ENCODE data around the gene CDR2.
"Not testable (repeated sequence)": the region's sequence is repeated elsewhere in the genome, so short reads cannot be mapped to it uniquely, and the experiment has no call there.

Gene CDR2

DNA sequence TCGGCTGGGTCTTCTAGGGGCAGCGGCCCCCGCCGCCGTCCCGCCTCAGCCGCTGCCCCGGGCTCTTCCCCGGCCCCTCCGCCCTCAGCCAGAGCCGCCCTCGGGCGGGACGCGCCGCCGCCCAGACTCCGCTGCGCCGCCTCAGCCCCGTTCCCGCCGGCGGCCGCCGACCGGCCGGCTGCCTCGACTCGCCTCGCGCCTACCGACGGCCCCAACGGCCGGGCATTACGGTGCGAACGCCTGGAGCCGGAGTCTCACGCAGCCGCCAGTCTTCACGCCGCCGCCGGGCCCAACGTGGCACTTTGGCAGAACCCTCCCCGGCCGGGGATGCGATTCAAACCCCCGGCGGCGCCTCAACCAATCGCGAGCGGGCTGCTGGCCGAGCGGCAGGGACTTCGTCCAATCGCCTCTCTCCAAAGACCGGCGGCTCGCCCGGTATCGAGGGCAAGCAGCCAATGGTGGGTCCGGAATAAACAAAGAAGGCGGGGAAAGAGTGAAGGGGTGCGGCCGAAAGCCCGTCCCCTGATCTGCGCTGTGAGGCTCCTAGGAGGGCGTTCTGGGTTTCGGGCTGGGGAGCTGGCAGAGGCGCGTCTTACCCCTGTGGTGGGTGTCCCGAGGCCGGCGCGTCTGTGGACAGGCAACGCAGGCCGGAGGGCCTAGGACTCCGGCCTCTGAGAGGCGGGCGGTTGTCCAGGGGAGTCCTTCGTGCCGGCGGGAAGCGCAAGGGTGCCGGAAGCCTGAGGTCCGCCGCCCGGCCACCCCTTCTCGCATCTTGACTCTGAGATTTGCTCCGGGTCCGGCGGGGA lies at the start of gene CDR2:
Gene CDR2 (minus strand): TSS at position 309 of the 806 bp plus-strand sequence. CDS start 310 bp downstream, outside the sequence.
- TF ChIP-seq, protein P1, sequence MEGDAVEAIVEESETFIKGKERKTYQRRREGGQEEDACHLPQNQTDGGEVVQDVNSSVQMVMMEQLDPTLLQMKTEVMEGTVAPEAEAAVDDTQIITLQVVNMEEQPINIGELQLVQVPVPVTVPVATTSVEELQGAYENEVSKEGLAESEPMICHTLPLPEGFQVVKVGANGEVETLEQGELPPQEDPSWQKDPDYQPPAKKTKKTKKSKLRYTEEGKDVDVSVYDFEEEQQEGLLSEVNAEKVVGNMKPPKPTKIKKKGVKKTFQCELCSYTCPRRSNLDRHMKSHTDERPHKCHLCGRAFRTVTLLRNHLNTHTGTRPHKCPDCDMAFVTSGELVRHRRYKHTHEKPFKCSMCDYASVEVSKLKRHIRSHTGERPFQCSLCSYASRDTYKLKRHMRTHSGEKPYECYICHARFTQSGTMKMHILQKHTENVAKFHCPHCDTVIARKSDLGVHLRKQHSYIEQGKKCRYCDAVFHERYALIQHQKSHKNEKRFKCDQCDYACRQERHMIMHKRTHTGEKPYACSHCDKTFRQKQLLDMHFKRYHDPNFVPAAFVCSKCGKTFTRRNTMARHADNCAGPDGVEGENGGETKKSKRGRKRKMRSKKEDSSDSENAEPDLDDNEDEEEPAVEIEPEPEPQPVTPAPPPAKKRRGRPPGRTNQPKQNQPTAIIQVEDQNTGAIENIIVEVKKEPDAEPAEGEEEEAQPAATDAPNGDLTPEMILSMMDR (IDR thresholded peaks at IDR 0.05; ENCODE audit: extremely low read depth, missing control alignments): no peak
- peak; percentile 99 for DNase-seq (ENCODE audit: low spot score)

DNA sequence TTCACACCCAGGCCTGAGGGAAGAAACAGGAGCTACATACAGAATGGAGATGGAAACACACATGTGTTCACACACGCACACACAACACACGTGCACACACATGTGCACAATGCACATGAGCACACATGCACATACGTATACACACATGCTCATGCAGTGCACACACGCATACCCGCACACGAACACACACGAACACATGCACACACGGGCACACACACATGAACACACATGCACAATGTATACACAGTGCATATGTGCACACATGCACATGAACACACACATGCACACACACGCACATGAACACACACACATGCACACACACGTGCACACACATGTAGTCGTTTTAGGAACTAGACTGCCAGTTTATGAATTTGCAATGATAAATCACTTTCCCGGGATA lies 49.3 kb upstream of the CDR2 start:
- TF ChIP-seq, protein P1 (IDR thresholded peaks at IDR 0.05; ENCODE audit: extremely low read depth, missing control alignments): no peak

DNA sequence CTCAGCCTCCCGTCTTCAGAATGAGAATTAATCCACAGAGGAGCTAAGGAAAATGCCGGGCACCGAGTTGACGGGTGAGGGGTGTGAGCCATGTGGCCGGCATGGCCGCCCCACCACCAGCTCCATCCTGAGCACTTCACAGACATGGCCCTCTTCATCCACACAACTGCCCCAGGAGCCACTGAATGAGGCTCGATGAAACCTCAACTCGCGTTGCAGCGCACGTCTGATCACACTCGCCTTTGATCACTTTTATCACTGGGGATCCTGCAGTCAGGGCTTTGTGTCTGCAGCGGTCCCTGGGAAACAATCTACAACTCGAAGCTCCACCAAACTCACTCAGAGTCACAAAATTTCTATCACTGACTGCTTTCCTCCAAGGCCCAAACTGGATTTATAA lies 46.7 kb upstream of the CDR2 start:
- no peak for DNase-seq (ENCODE audit: low spot score)
- TF ChIP-seq, protein P1 (IDR thresholded peaks at IDR 0.05; ENCODE audit: extremely low read depth, missing control alignments): no peak

More for the DNA sequence above, 49.3 kb upstream of the CDR2 start:
- DNase-seq (ENCODE audit: low spot score): no peak

DNA sequence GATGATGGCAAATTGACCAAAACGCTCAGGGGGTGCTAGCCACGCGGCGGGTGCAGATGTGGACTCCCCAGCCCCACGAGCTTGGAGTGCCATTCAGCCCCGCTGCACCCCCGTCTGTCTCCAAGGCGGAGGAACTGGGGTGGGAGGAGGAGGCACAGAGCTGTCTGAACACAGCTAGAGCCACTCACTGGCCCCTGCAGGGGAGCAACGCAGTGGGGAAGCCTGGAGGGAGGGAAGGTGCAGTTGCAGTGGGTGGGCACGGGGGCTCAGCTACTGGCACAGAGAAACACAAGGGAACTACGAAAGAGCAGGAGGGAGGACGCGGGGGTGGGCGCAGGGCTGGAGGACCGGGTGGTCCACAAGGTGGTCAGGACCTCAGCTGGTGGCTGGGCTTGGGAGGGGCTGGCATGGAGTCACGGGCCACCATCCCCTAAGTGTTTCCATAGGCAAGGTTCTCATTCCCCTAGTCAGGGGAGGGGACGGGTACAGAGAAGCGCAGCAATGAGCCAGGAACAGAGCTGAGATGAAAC lies 46.3 kb upstream of the CDR2 start:
- DNase-seq (ENCODE audit: low spot score): no peak
- TF ChIP-seq, protein P1 (IDR thresholded peaks at IDR 0.05; ENCODE audit: extremely low read depth, missing control alignments): no peak

DNA sequence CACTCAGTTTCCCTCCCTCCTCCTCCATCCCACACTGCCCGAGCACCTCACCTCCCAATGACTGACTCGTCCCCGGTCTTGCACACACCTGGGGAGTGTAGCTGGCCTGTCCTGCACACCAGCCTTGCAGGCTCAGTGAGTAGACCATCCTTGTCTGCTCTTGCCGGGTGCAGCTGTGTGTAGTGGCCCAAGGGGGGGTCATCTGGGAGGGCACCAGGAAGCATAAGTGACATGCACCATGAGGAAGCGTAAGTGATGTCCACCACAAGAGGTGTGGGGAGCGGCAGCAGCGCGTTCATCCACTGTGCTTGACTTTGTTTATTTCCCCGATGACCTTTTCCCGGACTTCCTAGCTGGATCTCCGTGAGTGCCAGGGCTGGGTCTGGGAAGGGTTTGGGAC lies 45.5 kb upstream of the CDR2 start:
- no peak for DNase-seq (ENCODE audit: low spot score)
- TF ChIP-seq, protein P1 (IDR thresholded peaks at IDR 0.05; ENCODE audit: extremely low read depth, missing control alignments): no peak

DNA sequence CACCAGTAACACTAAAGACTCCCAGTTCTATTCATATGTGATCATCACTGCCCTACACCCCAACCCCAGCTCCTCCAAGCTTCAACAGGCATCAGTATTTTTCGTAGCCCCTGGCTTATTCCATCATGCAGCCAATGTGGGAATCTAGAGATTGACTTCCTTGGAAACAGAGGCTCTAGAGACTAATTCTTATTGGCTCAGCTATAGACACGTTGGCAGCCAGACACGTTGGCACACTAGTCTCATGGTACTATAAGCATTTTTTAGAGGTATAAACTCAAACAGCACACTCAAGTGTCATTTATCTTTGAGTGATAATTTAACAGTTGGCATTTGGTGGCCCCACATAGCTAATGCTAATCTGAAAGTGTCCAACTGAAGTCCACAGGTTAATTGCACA lies 44.4 kb upstream of the CDR2 start:
- TF ChIP-seq, protein P1 (IDR thresholded peaks at IDR 0.05; ENCODE audit: extremely low read depth, missing control alignments): no peak

DNA sequence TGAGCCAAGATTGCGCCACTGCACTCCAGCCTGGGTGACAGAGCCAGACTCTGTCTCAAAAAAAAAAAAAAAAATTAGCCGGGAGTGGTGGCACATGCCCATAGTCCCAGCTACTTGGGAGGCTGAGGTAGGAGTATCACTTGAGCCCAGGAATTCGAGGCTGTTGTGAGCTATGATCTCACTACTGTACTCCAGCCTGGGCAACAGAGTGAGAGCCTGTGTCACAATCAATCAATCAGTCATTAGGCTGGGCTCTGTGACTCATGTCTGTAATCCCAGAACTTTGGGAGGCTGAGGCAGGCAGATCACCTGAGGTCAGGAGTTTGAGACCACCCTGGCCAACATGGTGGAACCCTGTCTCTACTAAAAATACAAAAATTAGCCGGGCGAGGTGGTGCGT lies 43.4 kb upstream of the CDR2 start:
- not testable (repeated sequence) for DNase-seq (ENCODE audit: low spot score)

More for the DNA sequence above, 44.4 kb upstream of the CDR2 start:
- DNase-seq (ENCODE audit: low spot score): no peak
